Measurements from ENCODE around the gene COMMD1. TPM values are rescaled to one million over a fixed set of nuclear protein-coding genes. Genes with fewer than 3 reads are reported as not detected.

Gene COMMD1
- total RNA-seq, 1 experiment from 2014 or later, result 24.7 TPM

DNA sequence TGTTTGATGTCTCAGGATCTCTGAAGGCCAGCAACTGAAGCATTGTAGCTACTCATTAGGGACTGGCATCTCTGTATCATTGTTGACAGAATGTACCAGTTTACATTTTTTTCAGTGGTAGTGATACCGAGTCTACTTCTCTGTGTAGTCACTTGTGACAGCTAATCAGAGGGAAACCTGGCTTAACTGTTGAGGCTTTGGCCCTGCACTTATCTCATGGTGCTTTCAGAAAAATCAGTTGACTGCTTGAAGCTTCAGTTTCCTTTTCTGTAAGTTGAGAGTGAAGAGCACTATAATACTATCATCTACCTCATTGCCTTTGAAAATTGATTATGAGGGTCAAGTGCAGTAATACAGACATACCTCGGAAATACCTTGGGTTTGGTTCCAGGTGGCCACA lies 90.0 kb downstream of the COMMD1 start:
- no peak overlapping the region for H3K27ac Mint-ChIP-seq

DNA sequence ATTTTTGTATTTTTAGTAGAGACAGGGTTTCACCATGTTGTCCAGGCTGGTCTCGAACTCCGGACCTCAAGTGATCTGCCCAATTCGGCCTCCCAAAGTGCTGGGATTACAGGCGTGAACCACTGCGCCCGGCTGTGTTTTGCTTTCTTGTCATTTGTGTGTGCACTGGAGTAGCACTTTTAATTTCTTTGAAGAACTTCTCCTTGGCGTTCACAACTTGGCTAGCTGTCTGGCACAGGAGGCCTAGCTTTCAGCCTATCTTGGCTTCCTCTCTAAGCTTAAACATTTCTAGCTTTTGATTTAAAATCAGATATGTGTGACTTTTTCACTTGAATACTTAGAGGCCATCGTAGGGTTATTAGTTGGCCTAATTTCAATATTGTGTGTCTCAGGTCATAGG lies 93.0 kb downstream of the COMMD1 start:
- POLR2A ChIA-PET, result no interaction called here
- no peaks in the 10 kb centered on the region for H3K36me3 Mint-ChIP-seq
- TF ChIP-seq ZNF138 (CRISPR knock-in tag; conservative IDR thresholded peaks at IDR 0.05) (no peak), FOXJ3 (CRISPR knock-in tag; IDR thresholded peaks at IDR 0.05; ENCODE audit: borderline replicate concordance) (no peak), ZNF263 (CRISPR knock-in tag; IDR thresholded peaks at IDR 0.05; ENCODE audit: low read depth) (no peak), OVOL2 (CRISPR knock-in tag; IDR thresholded peaks at IDR 0.05; ENCODE audit: borderline replicate concordance) (no peak), ZBTB21 (CRISPR knock-in tag; IDR thresholded peaks at IDR 0.05; ENCODE audit: borderline replicate concordance) (no peak), ZNF416 (CRISPR knock-in tag; IDR thresholded peaks at IDR 0.05) (no peak), SMAD3 (CRISPR knock-in tag; IDR thresholded peaks at IDR 0.05; ENCODE audit: borderline replicate concordance) (no peak), IRF2 (CRISPR knock-in tag; IDR thresholded peaks at IDR 0.05; ENCODE audit: borderline replicate concordance, low read depth) (no peak)
- TF ChIP-seq, protein P1, sequence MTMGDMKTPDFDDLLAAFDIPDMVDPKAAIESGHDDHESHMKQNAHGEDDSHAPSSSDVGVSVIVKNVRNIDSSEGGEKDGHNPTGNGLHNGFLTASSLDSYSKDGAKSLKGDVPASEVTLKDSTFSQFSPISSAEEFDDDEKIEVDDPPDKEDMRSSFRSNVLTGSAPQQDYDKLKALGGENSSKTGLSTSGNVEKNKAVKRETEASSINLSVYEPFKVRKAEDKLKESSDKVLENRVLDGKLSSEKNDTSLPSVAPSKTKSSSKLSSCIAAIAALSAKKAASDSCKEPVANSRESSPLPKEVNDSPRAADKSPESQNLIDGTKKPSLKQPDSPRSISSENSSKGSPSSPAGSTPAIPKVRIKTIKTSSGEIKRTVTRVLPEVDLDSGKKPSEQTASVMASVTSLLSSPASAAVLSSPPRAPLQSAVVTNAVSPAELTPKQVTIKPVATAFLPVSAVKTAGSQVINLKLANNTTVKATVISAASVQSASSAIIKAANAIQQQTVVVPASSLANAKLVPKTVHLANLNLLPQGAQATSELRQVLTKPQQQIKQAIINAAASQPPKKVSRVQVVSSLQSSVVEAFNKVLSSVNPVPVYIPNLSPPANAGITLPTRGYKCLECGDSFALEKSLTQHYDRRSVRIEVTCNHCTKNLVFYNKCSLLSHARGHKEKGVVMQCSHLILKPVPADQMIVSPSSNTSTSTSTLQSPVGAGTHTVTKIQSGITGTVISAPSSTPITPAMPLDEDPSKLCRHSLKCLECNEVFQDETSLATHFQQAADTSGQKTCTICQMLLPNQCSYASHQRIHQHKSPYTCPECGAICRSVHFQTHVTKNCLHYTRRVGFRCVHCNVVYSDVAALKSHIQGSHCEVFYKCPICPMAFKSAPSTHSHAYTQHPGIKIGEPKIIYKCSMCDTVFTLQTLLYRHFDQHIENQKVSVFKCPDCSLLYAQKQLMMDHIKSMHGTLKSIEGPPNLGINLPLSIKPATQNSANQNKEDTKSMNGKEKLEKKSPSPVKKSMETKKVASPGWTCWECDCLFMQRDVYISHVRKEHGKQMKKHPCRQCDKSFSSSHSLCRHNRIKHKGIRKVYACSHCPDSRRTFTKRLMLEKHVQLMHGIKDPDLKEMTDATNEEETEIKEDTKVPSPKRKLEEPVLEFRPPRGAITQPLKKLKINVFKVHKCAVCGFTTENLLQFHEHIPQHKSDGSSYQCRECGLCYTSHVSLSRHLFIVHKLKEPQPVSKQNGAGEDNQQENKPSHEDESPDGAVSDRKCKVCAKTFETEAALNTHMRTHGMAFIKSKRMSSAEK (CRISPR knock-in tag; IDR thresholded peaks at IDR 0.05; ENCODE audit: borderline replicate concordance), result no peak
- TF ChIP-seq, protein P2, sequence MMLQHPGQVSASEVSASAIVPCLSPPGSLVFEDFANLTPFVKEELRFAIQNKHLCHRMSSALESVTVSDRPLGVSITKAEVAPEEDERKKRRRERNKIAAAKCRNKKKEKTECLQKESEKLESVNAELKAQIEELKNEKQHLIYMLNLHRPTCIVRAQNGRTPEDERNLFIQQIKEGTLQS (CRISPR knock-in tag; conservative IDR thresholded peaks at IDR 0.05), result no peak
- TF ChIP-seq, protein P3, sequence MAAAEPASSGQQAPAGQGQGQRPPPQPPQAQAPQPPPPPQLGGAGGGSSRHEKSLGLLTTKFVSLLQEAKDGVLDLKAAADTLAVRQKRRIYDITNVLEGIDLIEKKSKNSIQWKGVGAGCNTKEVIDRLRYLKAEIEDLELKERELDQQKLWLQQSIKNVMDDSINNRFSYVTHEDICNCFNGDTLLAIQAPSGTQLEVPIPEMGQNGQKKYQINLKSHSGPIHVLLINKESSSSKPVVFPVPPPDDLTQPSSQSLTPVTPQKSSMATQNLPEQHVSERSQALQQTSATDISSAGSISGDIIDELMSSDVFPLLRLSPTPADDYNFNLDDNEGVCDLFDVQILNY (CRISPR knock-in tag; IDR thresholded peaks at IDR 0.05), result no peak
- TF ChIP-seq, protein P4, sequence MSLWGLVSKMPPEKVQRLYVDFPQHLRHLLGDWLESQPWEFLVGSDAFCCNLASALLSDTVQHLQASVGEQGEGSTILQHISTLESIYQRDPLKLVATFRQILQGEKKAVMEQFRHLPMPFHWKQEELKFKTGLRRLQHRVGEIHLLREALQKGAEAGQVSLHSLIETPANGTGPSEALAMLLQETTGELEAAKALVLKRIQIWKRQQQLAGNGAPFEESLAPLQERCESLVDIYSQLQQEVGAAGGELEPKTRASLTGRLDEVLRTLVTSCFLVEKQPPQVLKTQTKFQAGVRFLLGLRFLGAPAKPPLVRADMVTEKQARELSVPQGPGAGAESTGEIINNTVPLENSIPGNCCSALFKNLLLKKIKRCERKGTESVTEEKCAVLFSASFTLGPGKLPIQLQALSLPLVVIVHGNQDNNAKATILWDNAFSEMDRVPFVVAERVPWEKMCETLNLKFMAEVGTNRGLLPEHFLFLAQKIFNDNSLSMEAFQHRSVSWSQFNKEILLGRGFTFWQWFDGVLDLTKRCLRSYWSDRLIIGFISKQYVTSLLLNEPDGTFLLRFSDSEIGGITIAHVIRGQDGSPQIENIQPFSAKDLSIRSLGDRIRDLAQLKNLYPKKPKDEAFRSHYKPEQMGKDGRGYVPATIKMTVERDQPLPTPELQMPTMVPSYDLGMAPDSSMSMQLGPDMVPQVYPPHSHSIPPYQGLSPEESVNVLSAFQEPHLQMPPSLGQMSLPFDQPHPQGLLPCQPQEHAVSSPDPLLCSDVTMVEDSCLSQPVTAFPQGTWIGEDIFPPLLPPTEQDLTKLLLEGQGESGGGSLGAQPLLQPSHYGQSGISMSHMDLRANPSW (CRISPR knock-in tag; conservative IDR thresholded peaks at IDR 0.05; ENCODE audit: low read depth), result no peak
- TF ChIP-seq, protein P5, sequence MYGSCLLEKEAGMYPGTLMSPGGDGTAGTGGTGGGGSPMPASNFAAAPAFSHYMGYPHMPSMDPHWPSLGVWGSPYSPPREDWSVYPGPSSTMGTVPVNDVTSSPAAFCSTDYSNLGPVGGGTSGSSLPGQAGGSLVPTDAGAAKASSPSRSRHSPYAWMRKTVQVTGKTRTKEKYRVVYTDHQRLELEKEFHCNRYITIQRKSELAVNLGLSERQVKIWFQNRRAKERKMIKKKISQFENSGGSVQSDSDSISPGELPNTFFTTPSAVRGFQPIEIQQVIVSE (CRISPR knock-in tag; IDR thresholded peaks at IDR 0.05; ENCODE audit: borderline replicate concordance), result no peak
- TF ChIP-seq, protein P6, sequence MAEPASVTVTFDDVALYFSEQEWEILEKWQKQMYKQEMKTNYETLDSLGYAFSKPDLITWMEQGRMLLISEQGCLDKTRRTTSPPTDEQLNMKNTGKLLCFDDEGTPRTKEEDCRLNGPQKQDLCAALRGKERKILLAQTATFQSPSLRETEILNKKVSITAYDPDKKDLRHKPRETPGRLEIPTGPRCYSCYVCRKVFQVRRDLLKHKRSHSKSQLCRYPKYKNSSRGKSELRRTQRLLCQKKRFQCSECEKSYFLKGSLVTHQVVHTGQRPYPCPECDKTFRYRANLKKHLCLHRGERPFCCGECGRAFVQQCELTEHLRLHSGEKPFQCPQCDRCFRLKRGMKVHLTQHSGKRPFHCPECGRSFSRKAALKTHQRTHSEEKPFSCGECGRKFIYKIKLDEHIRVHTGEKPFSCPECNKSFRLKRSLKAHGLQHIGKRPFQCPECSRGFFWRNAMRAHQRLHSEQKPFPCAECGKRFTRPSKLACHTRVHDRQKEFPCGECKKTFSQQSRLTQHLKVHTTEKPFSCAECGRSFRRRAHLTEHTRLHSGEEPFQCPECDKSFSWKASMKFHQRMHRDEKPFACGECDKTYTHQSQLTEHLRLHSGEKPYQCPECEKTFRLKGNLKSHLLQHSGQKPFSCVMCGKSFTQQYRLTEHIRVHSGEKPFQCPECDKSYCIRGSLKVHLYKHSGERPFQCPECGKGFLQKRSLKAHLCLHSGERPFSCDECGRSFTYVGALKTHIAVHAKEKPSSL (CRISPR knock-in tag; conservative IDR thresholded peaks at IDR 0.05), result no peak
- TF ChIP-seq, protein P7, sequence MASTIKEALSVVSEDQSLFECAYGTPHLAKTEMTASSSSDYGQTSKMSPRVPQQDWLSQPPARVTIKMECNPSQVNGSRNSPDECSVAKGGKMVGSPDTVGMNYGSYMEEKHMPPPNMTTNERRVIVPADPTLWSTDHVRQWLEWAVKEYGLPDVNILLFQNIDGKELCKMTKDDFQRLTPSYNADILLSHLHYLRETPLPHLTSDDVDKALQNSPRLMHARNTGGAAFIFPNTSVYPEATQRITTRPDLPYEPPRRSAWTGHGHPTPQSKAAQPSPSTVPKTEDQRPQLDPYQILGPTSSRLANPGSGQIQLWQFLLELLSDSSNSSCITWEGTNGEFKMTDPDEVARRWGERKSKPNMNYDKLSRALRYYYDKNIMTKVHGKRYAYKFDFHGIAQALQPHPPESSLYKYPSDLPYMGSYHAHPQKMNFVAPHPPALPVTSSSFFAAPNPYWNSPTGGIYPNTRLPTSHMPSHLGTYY (CRISPR knock-in tag; IDR thresholded peaks at IDR 0.05), result no peak

More for the DNA sequence above, 90.0 kb downstream of the COMMD1 start:
- ATAC-seq (no peak), DNase-seq (ENCODE audit: low spot score) (no peak)
- Mint-ChIP-seq H3K36me3 (no peaks in the 10 kb centered on the region), H3K4me1 (no peaks in the 10 kb centered on the region), H3K27me3 (ENCODE audit: low read depth) (no peaks in the 10 kb centered on the region), H3K4me3 (no peak overlapping the region), H3K9me3 (no peaks in the 10 kb centered on the region)
- ChIA-PET POLR2A (no interaction called here), CTCF (interaction anchor here (0.9 to 3.4 kb wide), 2 partner anchors 304 to 416 kb away, joined by 3 to 23 read pairs; no protein-coding TSS in a partner anchor)
- TF ChIP-seq FOXJ3 (CRISPR knock-in tag; IDR thresholded peaks at IDR 0.05; ENCODE audit: borderline replicate concordance), result no peak
- TF ChIP-seq EMX1 (CRISPR knock-in tag; IDR thresholded peaks at IDR 0.05), result no peak
- TF ChIP-seq, protein P4 (CRISPR knock-in tag; conservative IDR thresholded peaks at IDR 0.05; ENCODE audit: low read depth), result no peak
- TF ChIP-seq ZNF263 (CRISPR knock-in tag; IDR thresholded peaks at IDR 0.05; ENCODE audit: low read depth), result no peak
- TF ChIP-seq MYBL2 (CRISPR knock-in tag; IDR thresholded peaks at IDR 0.05), result no peak

More for the DNA sequence above, 93.0 kb downstream of the COMMD1 start:
- CTCF ChIA-PET, result interaction anchor here (0.6 to 1.1 kb wide), 2 partner anchors 29 to 107 kb away, joined by 3 read pairs; no protein-coding TSS in a partner anchor
- no peak overlapping the region for H3K4me3 Mint-ChIP-seq
- DNase-seq (ENCODE audit: low spot score), result no peak
- no peak for ATAC-seq
- H3K9me3 Mint-ChIP-seq, result no peaks in the 10 kb centered on the region
- H3K27ac Mint-ChIP-seq, result no peak overlapping the region
- H3K4me1 Mint-ChIP-seq, result no peaks in the 10 kb centered on the region
- H3K27me3 Mint-ChIP-seq (ENCODE audit: low read depth), result no peaks in the 10 kb centered on the region

All from WTC11 (cell line).